ENCODE measurements around the gene ARHGAP28. TPM values are rescaled to one million over a fixed set of nuclear protein-coding genes. Genes with fewer than 3 reads are reported as not detected.

The ARHGAP28 gene
- polyA plus RNA-seq, 3 donors: not detected

GRCh38 chr18:6687676-6688075, 41.8 kb upstream of the ARHGAP28 start:
- TF ChIP-seq CTCF (IDR thresholded peaks at IDR 0.05): no peak
- Histone ChIP-seq H3K4me3 (replicated peaks in 1 of 3; ENCODE audit: low read depth in 2 of 3, low read length in 3 of 3) (no peak overlapping the region), H3K79me2 (ENCODE audit: insufficient read depth, low read length) (no peaks in the 10 kb centered on the region), H3K4me2 (replicated peaks; ENCODE audit: extremely low read depth, low read length, poor library complexity, severe bottlenecking) (no peak overlapping the region), H3K27ac (ENCODE audit: low read depth in 1 of 2, low read length in 2 of 2) (no peak overlapping the region), H3K27me3 (ENCODE audit: control insufficient read depth in 2 of 2, insufficient read depth in 2 of 2, low read length in 2 of 2) (no peaks in the 10 kb centered on the region), H3K4me1 (ENCODE audit: control insufficient read depth in 1 of 2, insufficient read depth in 2 of 2, low read length in 2 of 2) (no peaks in the 10 kb centered on the region), H4K20me1 (ENCODE audit: insufficient read depth, low read length) (no peaks in the 10 kb centered on the region), H3K36me3 (replicated peaks in 1 of 2; ENCODE audit: control insufficient read depth in 1 of 2, insufficient read depth in 2 of 2, low read length in 2 of 2) (no peaks in the 10 kb centered on the region), H2AFZ (ENCODE audit: insufficient read depth, low read depth, low read length, poor library complexity, severe bottlenecking) (no peak overlapping the region), H3K9me3 (replicated peaks in 1 of 2; ENCODE audit: control insufficient read depth in 1 of 2, insufficient read depth in 1 of 2, low read length in 2 of 2) (peaks cover 0 to 8% of the 10 kb centered on the region in 2 donors), H3K9ac (ENCODE audit: insufficient read depth, low read length, poor library complexity, severe bottlenecking) (no peak overlapping the region)
- H3K9me3 Mint-ChIP-seq: peaks cover 0 to 13% (median 2%) of the 10 kb centered on the region in 7 donors
- DNase-seq: no peak
- intact Hi-C loops (cut with micrococcal nuclease): no loop called here
- no peaks in the 10 kb centered on the region for H3K4me1 Mint-ChIP-seq
- H3K27me3 Mint-ChIP-seq (ENCODE audit: low read depth in 3 of 3): no peaks in the 10 kb centered on the region
- H3K27ac Mint-ChIP-seq: no peak overlapping the region
- no peaks in the 10 kb centered on the region for H3K36me3 Mint-ChIP-seq
- no peak overlapping the region for H3K4me3 Mint-ChIP-seq

GRCh38 chr18:6708890-6709289, 20.6 kb upstream of the ARHGAP28 start:
- Histone ChIP-seq H2AFZ (ENCODE audit: insufficient read depth, low read depth, low read length, poor library complexity, severe bottlenecking) (no peak overlapping the region), H3K27ac (ENCODE audit: low read depth in 1 of 2, low read length in 2 of 2) (no peak overlapping the region), H3K36me3 (replicated peaks in 1 of 2; ENCODE audit: control insufficient read depth in 1 of 2, insufficient read depth in 2 of 2, low read length in 2 of 2) (no peaks in the 10 kb centered on the region), H3K4me1 (ENCODE audit: control insufficient read depth in 1 of 2, insufficient read depth in 2 of 2, low read length in 2 of 2) (no peaks in the 10 kb centered on the region), H3K9me3 (replicated peaks in 1 of 2; ENCODE audit: control insufficient read depth in 1 of 2, insufficient read depth in 1 of 2, low read length in 2 of 2) (no peaks in the 10 kb centered on the region), H3K4me2 (replicated peaks; ENCODE audit: extremely low read depth, low read length, poor library complexity, severe bottlenecking) (no peak overlapping the region), H3K9ac (ENCODE audit: insufficient read depth, low read length, poor library complexity, severe bottlenecking) (no peak overlapping the region), H3K79me2 (ENCODE audit: insufficient read depth, low read length) (no peaks in the 10 kb centered on the region), H4K20me1 (ENCODE audit: insufficient read depth, low read length) (no peaks in the 10 kb centered on the region), H3K27me3 (ENCODE audit: control insufficient read depth in 2 of 2, insufficient read depth in 2 of 2, low read length in 2 of 2) (no peaks in the 10 kb centered on the region), H3K4me3 (replicated peaks in 1 of 3; ENCODE audit: low read depth in 2 of 3, low read length in 3 of 3) (no peak overlapping the region)
- no peaks in the 10 kb centered on the region for H3K36me3 Mint-ChIP-seq
- no peaks in the 10 kb centered on the region for H3K27me3 Mint-ChIP-seq (ENCODE audit: low read depth in 3 of 3)
- no peaks in the 10 kb centered on the region for H3K4me1 Mint-ChIP-seq
- TF ChIP-seq CTCF (IDR thresholded peaks at IDR 0.05): no peak
- H3K27ac Mint-ChIP-seq: no peak overlapping the region
- no peak overlapping the region for H3K4me3 Mint-ChIP-seq
- intact Hi-C loops (cut with micrococcal nuclease): no loop called here
- peaks cover 0 to 8% (median 4%) of the 10 kb centered on the region in 7 donors for H3K9me3 Mint-ChIP-seq
- no peak for DNase-seq
- no CpG with 5 or more reads among the region's 1 CpG for WGBS (ENCODE audit: insufficient coverage)
